ENCODE results near the gene TMEM52. TPM values are rescaled to one million over a fixed set of nuclear protein-coding genes. Genes with fewer than 3 reads are reported as not detected.

The TMEM52 gene
- polyA plus RNA-seq, 1 of the 3 experiments (the other 2 are of a cell fraction): 4.8 TPM

DNA sequence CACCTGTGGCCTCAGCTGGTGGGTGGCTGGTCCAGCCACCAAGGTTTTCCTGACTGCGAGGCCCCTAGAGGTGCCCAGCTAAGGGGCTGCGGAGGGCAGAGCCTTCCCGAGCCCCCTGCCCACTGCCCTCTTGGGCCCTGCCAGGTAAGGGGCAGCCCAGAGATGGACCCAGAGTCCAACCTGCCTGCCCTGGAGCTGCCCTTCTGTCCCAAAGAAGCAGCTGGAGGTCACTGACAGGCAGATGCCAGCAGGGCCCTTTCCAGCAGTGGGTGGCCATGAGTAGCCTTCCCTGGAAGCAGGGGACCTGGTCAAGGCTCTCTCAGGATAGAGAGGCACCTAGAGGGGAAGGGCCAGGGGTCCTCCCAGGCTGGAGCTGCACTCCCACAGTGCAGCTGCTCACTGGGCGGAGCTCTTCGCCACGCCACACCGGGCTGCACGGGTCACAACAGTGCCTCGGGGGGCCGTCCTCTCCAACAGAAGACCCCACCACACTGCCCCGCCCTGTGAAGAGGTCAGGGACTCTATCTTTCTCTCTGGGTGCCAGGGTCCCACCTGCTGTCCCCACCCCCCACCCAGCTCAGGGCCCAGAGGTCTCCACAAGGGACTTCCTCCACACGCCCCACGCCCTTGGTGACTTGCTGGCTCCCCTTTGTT is 17.3 kb downstream of the TMEM52 start:
- Histone ChIP-seq H3K9ac (no peak overlapping the region), H3K27ac (ENCODE audit: low read depth in 2 of 2, low read length in 1 of 2) (no peak overlapping the region), H3K9me2 (no peaks in the 10 kb centered on the region), H4K20me1 (ENCODE audit: insufficient read depth) (no peaks in the 10 kb centered on the region), H3K36me3 (replicated peaks in 1 of 2; ENCODE audit: control insufficient read depth in 1 of 2, insufficient read depth in 2 of 2, low read length in 1 of 2) (no peaks in the 10 kb centered on the region), H3K79me2 (ENCODE audit: insufficient read depth) (no peaks in the 10 kb centered on the region), H3K4me3 (ENCODE audit: low read depth in 2 of 2, low read length in 1 of 2) (no peak overlapping the region), H3K9me3 (no peaks in the 10 kb centered on the region), H3K4me1 (ENCODE audit: control insufficient read depth in 1 of 2, insufficient read depth in 2 of 2, low read depth in 1 of 2, low read length in 1 of 2) (peaks cover 0 to 11% of the 10 kb centered on the region in 2 experiments; a peak in 1 of 4 replicates), H3K4me2 (no peak overlapping the region), H2AFZ (ENCODE audit: low read depth) (no peak overlapping the region), H3F3A (replicated peaks; ENCODE audit: insufficient read depth) (peaks cover 10% of the 10 kb centered on the region), H3K27me3 (ENCODE audit: insufficient read depth) (no peaks in the 10 kb centered on the region)
- DNase-seq: no peak
- WGBS (ENCODE audit: low lambda C conversion rate): 95% methylated on average over 4 of the region's 13 CpGs
- POLR2A ChIA-PET: no interaction called here
- CTCF ChIA-PET: interaction anchor here (0.6 to 1.1 kb wide), 2 partner anchors 10 to 147 kb away, joined by 3 read pairs; no protein-coding TSS in a partner anchor
- TF ChIP-seq RXRA (IDR thresholded peaks at IDR 0.05; ENCODE audit: borderline replicate concordance, low read depth): no peak
- TF ChIP-seq RFX5 (IDR thresholded peaks at IDR 0.05; ENCODE audit: low read length): no peak
- no peak for TF ChIP-seq GATA2 (CRISPR knock-in tag; IDR thresholded peaks at IDR 0.05)
- no peak for TF ChIP-seq FOXJ3 (CRISPR knock-in tag; IDR thresholded peaks at IDR 0.05)
- no peak for TF ChIP-seq JUND (IDR thresholded peaks at IDR 0.05)
- no peak for TF ChIP-seq FOSL2 (IDR thresholded peaks at IDR 0.05; ENCODE audit: borderline replicate concordance, low read depth)
- TF ChIP-seq RAD21 (IDR thresholded peaks at IDR 0.05; ENCODE audit: low read length): no peak
- no peak for TF ChIP-seq CTCF (IDR thresholded peaks at IDR 0.05)
- no peak for TF ChIP-seq ZBTB33 (IDR thresholded peaks at IDR 0.05; ENCODE audit: borderline replicate concordance, low read depth)
- TF ChIP-seq, protein P1, sequence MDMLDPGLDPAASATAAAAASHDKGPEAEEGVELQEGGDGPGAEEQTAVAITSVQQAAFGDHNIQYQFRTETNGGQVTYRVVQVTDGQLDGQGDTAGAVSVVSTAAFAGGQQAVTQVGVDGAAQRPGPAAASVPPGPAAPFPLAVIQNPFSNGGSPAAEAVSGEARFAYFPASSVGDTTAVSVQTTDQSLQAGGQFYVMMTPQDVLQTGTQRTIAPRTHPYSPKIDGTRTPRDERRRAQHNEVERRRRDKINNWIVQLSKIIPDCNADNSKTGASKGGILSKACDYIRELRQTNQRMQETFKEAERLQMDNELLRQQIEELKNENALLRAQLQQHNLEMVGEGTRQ (IDR thresholded peaks at IDR 0.05; ENCODE audit: borderline replicate concordance, low read depth, low read length): no peak
- no peak for TF ChIP-seq GABPA (IDR thresholded peaks at IDR 0.05; ENCODE audit: low read depth)
- no peak for TF ChIP-seq EP300 (IDR thresholded peaks at IDR 0.05; ENCODE audit: borderline replicate concordance in 1 of 2, low read depth in 1 of 2, low read length in 1 of 2)
- no peak for TF ChIP-seq NFIC (IDR thresholded peaks at IDR 0.05; ENCODE audit: borderline replicate concordance)

All from SK-N-SH (cell line).